GM19351 (cell line): Measurements from ENCODE around the gene RBMS3.

Experiments used
- ATAC-seq: cut with Tn5 transposase; IDR thresholded peaks from one replicate; pipeline ENCODE4 v1.9.1; 2021; ENCODE audit warnings: mild to moderate bottlenecking, moderate library complexity; ENCODE audit not compliant: unreplicated experiment

RBMS3 gene

DNA sequence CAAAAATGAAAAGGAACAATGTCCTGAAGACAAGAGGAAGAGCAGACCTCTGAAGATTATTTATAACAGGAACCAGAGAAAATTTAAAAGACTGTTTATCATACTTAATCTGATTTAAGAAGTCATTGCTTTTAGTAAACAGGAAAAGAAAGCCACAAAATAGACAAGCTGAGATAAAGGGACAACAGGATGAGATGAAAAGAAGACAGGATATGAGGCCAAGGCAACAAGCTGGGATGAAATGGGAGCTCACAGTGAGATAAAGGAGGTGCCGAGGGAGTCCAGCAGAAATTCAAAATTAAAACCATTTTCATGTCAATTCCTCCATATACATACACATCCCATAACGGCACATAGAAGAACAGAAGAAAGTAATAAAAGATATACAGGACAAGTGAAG is 277.0 kb downstream of the RBMS3 start:
- no peak for ATAC-seq

DNA sequence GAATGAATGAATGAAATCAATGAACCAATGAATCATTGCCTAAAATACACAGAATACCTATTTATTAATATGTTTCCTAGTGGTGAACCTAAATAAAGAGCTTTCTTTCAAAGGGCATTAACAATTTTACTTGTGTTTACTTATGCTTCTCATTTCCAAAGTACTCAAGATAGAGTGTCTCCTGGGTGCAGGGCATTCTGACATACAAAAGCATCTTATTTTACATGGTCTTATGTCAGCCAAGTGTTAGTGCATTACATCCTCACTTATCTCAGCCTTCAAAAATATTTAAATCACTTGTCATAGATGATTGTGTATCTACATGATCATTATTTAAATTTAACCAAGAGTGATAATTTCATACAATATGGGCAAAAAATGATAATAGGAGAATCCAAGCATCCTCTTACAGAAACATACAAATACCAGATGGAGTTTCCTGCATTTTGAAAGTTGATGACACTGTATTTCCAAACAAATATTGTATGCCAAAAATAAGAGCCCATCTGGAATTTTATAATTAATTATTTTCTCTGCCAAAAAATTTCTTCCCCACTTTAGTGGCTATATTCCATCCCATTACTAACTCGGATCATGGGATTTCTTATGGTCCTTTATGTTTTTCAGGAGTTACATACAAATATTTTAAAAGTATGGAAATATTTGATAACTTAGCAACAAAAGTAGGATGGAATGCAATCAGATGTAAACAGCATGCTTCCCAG is 279.0 kb downstream of the RBMS3 start:
- no peak for ATAC-seq

DNA sequence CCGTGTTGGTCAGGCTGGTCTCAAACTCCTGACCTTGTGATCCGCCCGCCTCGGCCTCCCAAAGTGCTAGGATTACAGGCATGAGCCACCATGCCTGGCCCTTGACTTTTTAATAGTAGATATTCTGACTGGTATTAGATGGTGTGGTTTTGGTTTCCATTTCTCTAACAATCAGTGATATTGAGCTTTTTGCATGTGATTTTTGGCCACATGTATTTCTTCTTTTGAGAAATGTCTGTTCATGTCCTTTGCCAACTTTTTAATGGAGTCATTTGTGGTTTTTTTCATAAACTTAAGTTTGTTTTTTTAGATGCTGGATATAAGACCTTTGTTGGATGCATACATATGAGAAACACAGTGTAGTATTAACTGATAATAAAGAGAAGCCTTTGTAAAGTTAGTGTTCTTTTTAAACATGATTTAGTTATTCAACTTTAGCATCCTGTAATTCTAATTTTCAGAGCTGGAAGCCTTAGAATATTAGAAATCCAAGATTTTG is 280.8 kb downstream of the RBMS3 start:
- no peak for ATAC-seq

DNA sequence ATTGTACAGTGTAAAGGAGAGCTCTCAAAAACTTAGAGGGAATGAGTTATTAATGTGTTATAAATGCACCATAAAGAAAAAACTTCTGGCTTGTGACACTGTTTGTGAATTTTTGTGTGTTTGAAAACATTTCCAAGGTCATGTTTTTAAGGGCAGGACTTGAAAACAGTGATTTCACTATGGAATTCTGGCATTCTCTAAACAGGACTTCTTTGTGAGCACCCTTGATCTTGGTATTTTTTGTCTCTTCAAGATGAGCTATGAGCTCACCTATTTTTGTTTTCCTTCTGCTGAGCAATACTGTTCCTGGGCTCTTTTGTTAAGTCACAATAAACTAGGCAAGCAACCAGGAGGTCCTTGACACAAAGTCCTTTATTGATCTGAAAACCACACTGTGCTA is 284.4 kb downstream of the RBMS3 start:
- ATAC-seq = no peak

DNA sequence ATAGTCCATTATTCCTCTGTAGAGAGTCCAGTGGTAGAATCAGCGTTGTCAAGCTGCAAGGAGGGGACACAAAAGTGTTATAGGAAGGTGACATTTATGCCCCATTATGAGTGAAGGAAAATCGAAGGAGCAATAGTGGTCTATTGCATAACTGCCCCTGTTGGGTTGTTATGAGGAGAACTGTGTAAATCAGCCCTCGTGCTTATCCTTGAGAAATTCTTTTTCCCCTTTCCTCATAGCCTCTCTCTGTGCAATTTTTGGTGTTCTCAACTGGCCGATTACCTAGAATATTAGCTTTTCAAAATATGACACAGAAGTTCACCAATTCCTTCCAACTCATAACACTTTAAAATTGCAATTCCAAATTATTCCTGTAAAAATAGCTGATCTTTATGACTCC is 286.6 kb downstream of the RBMS3 start:
- ATAC-seq = no peak

DNA sequence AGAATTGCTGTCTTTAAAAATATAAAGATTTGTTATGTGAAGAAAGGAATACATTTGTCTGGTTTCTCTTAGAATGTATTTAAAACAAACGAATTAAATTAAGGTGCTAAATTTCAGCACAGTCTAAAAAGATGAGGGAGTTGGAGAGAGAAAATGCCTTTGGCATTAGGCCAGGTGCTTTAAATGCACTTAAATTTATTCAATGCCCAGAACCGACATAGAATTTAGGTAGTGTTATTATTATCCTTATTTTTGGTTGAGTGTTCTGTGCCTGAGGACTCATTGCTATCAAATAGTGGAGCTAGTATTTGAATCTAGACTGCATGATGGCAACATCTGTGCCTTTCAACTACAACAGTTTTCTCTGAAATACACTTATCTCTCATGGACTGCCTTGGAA is 287.5 kb downstream of the RBMS3 start:
- no peak for ATAC-seq

DNA sequence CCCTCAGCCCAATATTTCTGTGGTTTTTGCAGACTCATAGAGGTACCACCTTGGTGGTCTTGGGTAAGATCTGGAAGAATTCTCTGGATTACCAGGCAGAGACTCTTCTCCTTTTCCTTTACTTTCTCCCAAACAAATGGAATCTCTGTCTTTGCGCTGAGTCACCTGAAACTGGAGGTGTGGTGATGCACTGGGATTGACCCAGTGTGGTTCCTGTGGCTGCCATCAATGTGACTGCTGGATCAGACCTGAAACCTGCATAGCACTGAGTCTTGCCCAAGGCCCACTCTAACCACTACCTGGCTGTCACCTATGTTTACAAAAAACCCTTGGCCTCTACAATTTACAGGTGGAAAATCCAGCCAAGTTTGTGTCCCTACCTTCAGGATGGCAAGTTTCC is 295.3 kb downstream of the RBMS3 start:
- ATAC-seq = no peak

DNA sequence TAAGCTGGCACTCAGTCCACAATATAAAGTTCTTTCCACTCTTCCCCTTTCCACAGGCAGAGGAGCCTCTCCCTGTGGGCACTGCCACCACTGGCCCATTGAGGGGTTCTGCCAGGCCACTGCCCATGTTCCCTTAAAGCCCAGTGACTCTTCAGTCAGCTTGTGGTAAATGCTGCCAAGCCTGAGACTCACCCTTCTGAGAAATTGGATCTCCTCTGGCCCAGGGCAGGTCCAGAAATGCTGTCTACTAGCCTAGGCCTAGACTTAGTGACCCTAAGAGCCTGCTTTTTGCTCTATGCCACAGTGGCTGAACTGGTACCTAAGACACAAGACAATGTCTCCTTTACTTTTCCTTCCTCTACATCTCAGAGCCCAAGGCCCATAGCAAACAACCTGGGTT is 295.8 kb downstream of the RBMS3 start:
- ATAC-seq = no peak

DNA sequence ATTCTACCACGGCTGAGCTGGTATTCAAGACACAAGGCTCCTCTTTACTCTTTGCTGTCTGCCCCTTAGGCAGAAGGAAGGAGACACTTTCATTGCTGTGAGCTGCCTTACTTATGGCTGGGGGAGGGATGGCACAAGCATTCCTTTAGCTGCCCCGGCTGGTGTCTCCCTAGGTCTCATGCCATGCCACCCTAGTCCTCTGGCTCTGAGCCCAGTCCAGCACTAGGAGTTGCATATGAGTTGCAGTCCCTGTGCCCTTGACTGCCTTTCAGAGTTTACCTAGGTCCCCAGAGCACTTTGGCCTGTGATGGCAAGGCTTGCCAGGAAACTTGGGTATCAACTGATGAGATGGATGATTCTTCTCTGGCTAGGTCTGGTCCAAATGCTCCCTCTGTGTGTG is 296.4 kb downstream of the RBMS3 start:
- no peak for ATAC-seq

DNA sequence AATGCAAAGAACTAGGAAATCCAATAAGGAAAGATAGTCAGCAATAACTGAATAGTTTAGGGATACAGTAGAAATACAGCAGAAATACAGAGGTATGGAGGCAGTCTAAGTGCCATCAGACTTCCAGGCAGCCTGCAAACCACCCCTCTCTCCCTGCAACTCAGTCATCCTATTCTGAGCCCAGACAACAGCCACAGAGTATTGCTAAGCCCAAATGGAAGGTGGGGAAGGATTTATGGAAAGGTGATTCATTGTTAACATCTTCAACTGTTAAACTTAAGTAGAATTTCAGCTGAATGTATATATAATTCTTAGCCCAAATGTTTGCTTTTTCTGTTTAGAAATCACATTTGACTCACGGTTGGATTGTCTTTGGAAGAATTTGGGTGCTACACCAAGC is 300.4 kb downstream of the RBMS3 start:
- no peak for ATAC-seq

DNA sequence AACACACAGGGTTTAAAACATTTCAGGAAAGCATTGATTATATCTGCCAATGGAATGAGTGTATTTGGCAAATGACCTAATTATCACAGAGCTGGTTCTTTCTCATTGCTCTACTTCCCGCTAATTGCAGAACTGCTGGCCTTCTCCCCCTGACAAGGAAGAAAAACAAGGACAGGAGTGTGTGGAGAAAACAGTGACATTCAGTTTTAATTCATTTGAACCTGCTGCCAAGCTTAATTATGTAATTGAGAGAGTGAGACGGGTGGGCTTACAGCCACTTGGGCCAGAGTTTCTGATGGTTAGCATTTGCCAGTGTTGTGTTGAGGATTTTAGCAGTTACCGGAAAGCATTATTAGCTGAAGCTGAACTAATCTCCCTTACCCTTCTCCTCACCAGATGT is 301.4 kb downstream of the RBMS3 start:
- ATAC-seq = no peak

DNA sequence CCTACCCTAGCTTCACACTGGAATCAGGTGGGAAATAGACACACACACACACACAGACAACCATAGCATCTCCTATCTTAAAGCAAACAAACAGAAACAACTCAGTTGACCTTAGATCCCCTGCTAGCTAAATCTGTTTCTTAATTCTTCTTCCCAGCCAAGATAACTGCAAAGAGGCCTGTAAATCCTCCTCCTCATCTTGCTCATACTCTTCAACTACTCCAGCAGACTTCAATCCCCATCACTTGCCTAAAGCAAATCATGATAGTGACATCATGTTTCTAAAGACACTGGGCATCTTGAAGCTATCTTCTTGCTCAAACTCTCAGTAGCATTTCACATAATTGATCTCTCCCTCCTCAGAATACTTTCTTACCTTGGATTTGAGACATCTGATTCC is 303.0 kb downstream of the RBMS3 start:
- no peak for ATAC-seq

DNA sequence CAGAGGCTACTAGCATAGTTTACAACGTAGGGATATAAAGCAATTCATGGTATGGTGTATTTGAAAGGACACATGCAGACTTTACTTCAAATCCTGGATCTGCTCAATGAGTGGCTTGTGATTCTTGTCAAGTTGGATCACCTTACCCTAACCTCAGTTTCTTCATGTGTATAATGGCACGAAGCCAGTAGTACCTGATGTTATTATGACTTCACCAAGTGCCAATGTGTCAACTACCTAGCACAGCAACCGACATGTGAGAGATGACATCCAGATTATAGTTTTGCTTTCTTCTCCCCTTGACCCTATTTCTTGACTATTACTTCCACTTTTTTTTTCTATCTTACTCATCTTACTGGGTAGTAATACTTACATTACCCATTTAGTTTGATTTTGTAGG is 304.5 kb downstream of the RBMS3 start:
- ATAC-seq = no peak

DNA sequence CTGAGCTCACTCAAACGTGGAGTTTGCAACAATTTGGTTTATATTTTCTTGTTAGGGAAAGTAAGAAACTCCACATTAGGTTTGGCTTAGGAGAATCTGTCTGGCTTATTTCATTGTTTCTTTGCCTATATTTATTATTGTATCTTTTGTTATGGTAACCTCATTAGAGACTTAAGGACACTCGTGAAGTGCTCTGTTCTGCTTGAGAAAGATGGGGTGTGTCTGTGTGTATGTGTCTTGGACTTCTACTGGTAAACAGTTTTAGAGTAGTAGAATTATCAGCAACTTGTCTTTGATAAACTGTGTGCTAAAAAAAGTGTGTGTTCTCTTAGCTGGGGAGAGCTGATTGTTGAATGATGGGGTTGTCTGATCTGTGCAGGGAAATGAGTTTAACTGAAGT is 306.5 kb downstream of the RBMS3 start:
- ATAC-seq = no peak

DNA sequence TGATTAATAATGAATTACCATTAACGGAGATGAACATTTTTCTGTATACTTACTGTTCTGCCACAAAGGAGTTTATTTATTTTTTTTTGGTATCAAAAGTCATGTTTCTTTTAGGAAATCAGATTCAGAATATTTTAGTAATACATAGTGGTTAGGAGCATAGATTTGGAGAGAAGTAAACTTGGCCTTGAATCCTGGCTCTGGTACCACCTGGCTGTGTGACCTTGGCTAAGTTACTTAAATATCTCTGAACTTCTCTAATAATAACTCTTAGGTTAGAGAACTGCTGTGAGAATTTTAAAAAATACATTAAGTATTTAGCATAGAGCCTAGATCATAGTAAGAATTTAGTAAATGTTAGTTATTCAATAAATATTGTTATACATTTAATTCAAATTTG is 309.1 kb downstream of the RBMS3 start:
- ATAC-seq = no peak

DNA sequence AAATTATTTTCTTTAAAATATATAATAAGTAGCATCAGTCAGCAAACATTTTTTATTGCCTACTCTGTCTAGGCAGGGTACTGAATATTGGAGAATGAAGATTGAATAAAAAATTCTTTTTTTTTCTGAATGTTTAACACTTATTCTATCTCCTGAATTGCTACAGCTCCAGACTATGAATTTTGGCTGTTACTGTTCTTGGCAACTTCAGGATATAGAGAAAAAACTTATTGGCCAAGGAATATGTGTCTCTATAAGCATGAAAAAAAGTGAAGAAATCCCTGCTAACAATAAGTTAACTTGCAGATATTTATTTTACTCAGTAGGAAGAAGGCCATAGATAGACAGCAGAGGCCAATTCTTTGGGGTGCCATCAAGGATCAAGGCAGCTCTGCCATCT is 309.6 kb downstream of the RBMS3 start:
- no peak for ATAC-seq

DNA sequence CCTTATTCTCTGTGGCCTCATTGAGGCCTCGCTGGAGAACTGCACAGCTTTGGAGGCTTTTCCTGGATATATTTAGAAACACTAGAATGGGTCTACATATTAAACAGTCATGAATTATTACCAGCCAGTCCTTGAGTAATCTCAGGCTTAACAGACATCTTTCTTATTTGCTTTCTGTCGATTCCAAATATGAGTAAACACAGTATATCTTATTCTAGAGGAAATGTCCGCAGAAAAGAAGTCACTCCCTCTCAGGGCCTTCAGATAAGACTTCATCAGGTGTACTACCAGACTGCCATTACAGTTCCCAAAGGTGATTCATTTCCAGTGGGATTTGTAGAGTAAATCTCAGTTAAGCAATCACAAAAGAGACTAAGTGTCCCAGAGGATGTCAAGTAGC is 310.7 kb downstream of the RBMS3 start:
- ATAC-seq = no peak

DNA sequence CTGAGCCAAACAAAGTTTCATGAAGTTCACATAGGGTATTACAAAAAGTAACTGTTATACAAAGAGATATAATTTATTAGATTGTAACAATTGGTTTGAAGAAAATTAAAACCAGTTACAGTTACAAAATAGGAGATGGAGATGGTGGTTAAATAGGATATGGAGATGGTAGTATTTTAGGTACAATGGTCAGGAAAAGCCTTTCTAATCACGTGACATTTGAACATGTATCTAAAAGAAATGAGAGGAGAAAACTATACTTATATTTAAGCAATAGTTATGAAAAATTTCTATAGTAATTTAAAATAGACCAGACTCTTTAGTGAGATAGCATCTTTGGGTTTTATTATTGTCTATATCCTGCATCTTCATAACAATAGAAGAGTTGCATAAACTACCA is 312.9 kb downstream of the RBMS3 start:
- no peak for ATAC-seq

DNA sequence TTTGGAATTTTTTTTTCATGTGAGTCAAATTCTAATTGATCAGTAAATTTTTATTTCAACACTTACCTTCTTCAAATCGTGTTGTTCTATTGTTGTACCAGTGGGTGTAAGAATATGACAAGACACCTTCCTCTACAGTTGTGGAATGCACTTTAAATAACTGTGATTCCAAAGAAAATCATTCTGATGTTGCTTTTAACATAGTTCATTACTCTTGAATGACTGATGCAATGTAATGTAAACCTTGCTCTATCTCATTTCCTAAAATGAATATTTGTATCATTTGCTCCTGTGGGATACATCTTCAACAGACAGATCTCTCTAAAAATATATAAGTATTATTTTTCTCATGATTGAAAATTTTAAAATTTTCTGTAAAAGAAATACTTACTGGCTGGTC is 313.4 kb downstream of the RBMS3 start:
- ATAC-seq = no peak

DNA sequence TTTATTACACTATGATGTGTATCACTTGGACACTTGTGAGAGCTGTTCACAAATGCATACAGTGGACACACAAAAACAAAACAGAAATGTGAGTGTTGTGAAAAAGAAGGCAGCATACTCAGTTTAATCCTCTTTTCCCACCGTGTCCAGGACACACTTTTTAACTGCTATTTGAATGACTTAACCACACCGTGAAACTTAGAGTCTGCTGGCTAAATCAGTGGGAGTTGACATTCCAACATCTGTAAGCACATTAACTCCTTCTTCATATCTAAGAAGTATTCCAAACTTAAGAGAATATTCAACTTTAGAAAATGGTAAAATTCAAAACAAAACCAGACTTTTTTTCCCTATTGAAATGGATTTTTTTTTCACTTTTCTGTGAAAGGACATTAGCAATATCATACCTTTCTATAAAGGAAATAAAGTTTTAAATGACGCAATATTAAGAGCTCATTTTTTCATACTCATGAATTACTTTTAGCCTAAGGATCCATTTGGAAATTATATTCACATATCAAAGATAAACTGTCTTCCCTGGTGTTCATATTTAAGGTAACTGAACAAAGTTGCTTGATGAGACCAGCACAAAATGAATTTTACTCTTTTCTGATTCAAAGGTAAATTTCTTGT is 316.6 kb downstream of the RBMS3 start:
- no peak for ATAC-seq

DNA sequence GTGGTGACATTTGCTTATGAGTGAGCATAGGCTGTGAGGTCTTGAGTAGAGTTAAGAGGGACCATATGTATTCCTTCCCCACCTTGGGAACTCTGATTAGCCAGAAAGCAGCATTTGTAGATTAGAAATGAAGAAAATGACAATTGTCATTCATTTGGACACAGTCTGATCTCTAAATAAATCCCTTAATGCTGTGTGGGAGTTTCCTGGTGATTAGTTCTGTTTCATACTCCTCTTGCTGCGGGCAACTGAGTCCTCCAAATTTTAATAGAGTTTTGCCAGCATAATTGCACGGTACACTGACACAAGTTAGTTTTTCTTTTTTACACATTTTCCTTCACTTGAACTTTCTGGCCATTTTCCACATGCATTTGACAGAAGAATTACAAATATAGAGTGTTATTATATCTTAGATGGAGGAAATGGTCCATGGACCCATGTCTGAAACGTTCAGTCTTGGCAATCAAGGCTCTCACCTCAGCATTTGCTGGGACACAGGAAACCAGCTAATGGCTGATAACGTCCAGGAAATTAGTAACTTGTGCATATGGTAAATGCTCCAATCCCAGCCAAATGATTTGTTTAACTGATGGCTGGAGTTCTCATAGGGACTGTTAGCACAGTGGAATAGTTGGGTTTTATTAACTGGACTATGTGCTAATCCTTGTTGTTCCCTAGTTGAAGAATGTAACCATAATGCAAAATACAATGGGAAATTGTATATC is 321.2 kb downstream of the RBMS3 start:
- no peak for ATAC-seq

DNA sequence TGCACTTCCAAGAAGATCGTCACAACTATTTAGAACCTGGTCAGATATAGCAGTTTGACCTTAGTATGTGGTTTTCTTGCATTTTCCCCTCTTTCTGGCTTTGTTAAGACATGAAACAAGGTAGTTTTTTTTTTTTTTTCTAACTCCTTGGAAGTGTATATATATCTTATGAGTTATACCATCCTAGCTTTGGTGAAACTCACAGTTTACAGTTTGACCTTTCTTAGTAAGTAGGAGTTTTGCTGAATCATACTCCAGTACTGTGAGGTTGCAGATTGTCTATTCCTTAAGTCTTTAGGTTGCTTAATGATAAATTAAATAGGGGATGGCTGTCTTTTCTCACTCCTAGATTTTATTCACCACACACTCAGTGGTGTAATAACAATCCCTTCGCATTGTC is 325.0 kb downstream of the RBMS3 start:
- no peak for ATAC-seq
